Calu3 (cell line): ENCODE results near the gene TEX261. TPM values are rescaled to one million over a fixed set of nuclear protein-coding genes. Genes with fewer than 3 reads are reported as not detected.

Source experiments
- BruUV-seq: library from RNA; stranded (reverse); fragments of 400-500 nt; replicated peaks from 2 replicates; lab custom pipeline; 2021; lab: Mats Ljungman, UMichigan
- CTCF ChIA-PET: fragments of 300-600 bp; sonication (Branson Sonifier 250); formaldehyde crosslinking; loops from one replicate; lab custom pipeline; 2022; ENCODE audit warnings: antibody characterized with exemption; lab: Charles Lee
- DNase-seq: peaks from one replicate; pipeline ENCODE4 v3.0.0; 2022
- H3K27ac Mint-ChIP-seq: one replicate; pipeline ENCODE4 v1.8.0; 2022; ENCODE audit warnings: mixed read lengths; ENCODE audit not compliant: unreplicated experiment
- H3K27me3 Mint-ChIP-seq: one replicate; pipeline ENCODE4 v1.8.0; 2022; ENCODE audit warnings: mixed read lengths; ENCODE audit not compliant: unreplicated experiment
- H3K36me3 Mint-ChIP-seq: one replicate; pipeline ENCODE4 v1.8.0; 2022; ENCODE audit warnings: mild to moderate bottlenecking, moderate library complexity, mixed read lengths; ENCODE audit not compliant: insufficient read depth, unreplicated experiment
- H3K4me1 Mint-ChIP-seq: one replicate; pipeline ENCODE4 v1.8.0; 2022; ENCODE audit warnings: mild to moderate bottlenecking, low read depth, mixed read lengths; ENCODE audit not compliant: unreplicated experiment
- H3K4me3 Mint-ChIP-seq: one replicate; pipeline ENCODE4 v1.8.0; 2022; ENCODE audit warnings: mild to moderate bottlenecking, low read depth, moderate library complexity, mixed read lengths; ENCODE audit not compliant: unreplicated experiment
- H3K9me3 Mint-ChIP-seq: one replicate; pipeline ENCODE4 v1.8.0; 2022; ENCODE audit warnings: low read depth, mixed read lengths; ENCODE audit not compliant: unreplicated experiment
- intact Hi-C: fragments of 100-400 bp; cut with micrococcal nuclease; formaldehyde crosslinking; loops from one replicate; pipeline ENCODE4 v1.10.0; 2022; ENCODE audit not compliant: unreplicated experiment
- total RNA-seq: library from RNA; stranded (reverse); gene quantifications from 2 replicates; pipeline ENCODE4 v1.2.3, GENCODE V29; 2022
- TF ChIP-seq, protein P1 (sequence below): fragments of 200-600 bp; IDR thresholded peaks from one replicate; pipeline ENCODE4 v1.8.0; 2022; ENCODE audit warnings: antibody characterized with exemption; ENCODE audit not compliant: unreplicated experiment

The TEX261 gene
- total RNA-seq, 1 experiment from 2014 or later, result 61.2 TPM

DNA sequence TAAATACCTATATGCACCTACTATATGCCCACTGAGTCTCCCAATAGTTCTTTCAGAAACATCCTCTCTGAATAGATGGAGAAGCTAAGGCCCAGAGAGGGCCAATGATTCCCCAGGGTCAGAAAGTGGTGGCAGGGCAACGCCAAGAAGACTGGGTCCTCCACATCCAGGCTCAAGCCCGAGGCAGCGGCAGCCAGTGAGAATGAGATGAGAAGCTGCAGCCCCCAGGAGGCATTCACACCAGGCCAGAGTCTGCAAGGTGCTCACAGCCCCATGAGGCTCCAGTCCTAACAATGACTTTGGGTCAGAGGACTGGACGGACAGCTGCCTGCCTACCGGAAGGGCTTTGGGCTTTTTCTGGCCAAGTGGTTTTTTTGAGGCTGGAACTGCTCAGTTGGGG is 3.5 kb downstream of the TEX261 start:
- Mint-ChIP-seq H3K36me3 (peaks cover 54% of the 10 kb centered on the region), H3K27me3 (no peaks in the 10 kb centered on the region), H3K4me3 (no peak overlapping the region), H3K9me3 (no peaks in the 10 kb centered on the region), H3K27ac (no peak overlapping the region), H3K4me1 (peaks cover 9% of the 10 kb centered on the region)
- TF ChIP-seq, protein P1, sequence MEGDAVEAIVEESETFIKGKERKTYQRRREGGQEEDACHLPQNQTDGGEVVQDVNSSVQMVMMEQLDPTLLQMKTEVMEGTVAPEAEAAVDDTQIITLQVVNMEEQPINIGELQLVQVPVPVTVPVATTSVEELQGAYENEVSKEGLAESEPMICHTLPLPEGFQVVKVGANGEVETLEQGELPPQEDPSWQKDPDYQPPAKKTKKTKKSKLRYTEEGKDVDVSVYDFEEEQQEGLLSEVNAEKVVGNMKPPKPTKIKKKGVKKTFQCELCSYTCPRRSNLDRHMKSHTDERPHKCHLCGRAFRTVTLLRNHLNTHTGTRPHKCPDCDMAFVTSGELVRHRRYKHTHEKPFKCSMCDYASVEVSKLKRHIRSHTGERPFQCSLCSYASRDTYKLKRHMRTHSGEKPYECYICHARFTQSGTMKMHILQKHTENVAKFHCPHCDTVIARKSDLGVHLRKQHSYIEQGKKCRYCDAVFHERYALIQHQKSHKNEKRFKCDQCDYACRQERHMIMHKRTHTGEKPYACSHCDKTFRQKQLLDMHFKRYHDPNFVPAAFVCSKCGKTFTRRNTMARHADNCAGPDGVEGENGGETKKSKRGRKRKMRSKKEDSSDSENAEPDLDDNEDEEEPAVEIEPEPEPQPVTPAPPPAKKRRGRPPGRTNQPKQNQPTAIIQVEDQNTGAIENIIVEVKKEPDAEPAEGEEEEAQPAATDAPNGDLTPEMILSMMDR, result no peak
- no TSS peak for BruUV-seq
- CTCF ChIA-PET, result no interaction called here
- intact Hi-C loops, result no loop called here
- DNase-seq, result no peak

DNA sequence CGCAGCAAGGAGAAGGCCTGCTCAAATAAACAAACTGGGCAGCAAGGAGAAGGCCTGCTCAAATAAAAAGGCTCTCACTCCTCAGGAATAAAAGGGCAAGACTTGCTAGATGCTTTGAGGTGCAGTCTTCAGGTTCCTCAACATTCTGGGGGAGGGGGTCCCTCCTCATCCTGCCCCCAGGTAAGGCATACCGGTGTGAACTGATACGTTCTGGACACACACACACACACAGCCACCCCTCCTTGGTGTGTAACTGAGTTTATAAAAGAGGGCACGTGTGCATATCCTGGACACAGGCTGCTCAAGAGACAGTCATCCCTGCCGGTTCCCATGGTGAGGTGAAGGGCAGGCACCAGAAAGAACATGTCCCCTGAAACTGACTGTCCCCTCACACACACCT is 4.5 kb downstream of the TEX261 start:
- no peak for DNase-seq
- Mint-ChIP-seq H3K9me3 (no peaks in the 10 kb centered on the region), H3K4me3 (no peak overlapping the region), H3K4me1 (peaks cover 9% of the 10 kb centered on the region), H3K27me3 (no peaks in the 10 kb centered on the region), H3K27ac (no peak overlapping the region), H3K36me3 (peaks cover 50% of the 10 kb centered on the region)
- no TSS peak for BruUV-seq
- CTCF ChIA-PET, result no interaction called here
- intact Hi-C loops, result no loop called here
- TF ChIP-seq, protein P1, result no peak

DNA sequence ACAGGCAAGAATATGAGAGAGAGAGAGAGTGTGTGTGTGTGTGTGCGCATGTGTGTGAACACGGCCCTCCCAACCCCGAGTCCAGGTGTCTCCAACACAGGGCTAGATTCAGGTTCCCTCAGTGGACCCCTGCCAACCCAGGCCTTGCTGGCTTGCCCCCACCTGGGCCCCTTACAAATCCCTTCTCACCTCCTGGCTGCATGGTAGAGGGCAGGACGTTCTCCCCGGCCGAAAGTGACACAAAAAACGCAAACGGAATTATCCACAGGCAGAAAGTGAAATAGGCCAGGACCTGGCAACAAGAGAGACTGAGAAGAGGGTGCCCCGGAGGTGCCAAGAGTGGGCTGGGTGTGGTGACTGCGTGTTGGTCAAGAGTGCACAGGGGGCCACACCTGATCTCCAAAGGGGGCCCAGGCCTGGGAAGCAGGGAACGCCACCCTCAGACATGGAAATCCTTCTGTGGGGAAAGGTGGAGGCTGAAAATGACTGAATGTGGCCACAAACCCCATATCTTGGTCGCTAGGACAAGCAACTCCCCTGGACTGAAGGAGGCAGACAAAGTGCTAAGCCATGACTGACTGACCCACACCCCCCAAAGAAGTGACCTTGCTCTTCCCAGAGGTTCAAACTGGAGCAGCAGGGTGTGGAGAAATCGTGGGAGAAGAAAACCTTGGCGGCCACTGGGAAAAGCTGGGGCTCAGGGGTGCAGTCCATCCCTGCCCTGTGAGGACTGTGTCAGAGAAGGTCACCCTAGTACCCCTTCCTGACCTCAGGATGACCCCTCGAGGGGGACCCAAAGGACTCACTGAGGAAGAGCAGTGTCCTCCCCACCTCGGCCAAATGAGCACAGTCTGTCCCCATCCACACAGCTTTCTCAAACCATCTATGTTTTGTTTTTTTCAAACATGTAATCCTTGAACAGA is 5.7 kb downstream of the TEX261 start:
- intact Hi-C loops, result no loop called here
- TF ChIP-seq, protein P1, result no peak
- Mint-ChIP-seq H3K9me3 (no peaks in the 10 kb centered on the region), H3K4me3 (no peak overlapping the region), H3K27me3 (no peaks in the 10 kb centered on the region), H3K4me1 (peaks cover 9% of the 10 kb centered on the region), H3K36me3 (peaks cover 42% of the 10 kb centered on the region), H3K27ac (no peak overlapping the region)
- no TSS peak for BruUV-seq
- no peak for DNase-seq
- CTCF ChIA-PET, result interaction anchor here (0.6 kb wide), 1 partner anchor 11 kb away, joined by 3 read pairs; no protein-coding TSS in a partner anchor

DNA sequence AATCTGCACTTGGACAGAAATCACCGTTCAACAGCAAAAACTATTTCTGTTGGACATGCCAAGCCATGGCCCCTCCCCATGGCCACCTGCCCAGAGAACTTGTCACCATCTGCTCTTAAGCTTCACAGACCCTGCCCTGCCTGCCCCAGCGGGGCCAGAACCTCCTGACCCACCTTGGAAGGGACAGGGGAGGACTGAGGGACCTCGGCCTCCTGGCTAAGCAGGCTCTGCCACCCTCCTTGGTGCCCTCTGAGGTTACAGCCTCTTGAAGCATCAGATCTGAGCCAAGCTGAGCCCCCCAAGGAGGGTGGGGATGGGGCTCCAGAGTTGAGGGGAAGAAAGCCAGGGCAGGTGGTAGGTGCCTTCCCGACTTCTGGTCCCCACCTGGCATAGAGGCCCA is 6.5 kb downstream of the TEX261 start:
- CTCF ChIA-PET, result no interaction called here
- H3K27ac Mint-ChIP-seq, result no peak overlapping the region
- intact Hi-C loops, result no loop called here
- H3K4me1 Mint-ChIP-seq, result peaks cover 5% of the 10 kb centered on the region
- H3K27me3 Mint-ChIP-seq, result no peaks in the 10 kb centered on the region
- TF ChIP-seq, protein P1, result no peak
- no peaks in the 10 kb centered on the region for H3K9me3 Mint-ChIP-seq
- no peak for DNase-seq
- BruUV-seq, result no TSS peak
- H3K36me3 Mint-ChIP-seq, result peaks cover 33% of the 10 kb centered on the region
- no peak overlapping the region for H3K4me3 Mint-ChIP-seq
